HG03378 (cell line): ENCODE results near the gene TSHZ1.
"Not testable (repeated sequence)": the region's sequence is repeated elsewhere in the genome, so short reads cannot be mapped to it uniquely, and the experiment has no call there.

ENCODE experiments used
- ATAC-seq: cut with Tn5 transposase; IDR thresholded peaks from one replicate; pipeline ENCODE4 v1.9.1; 2021; ENCODE audit warnings: mild to moderate bottlenecking, moderate library complexity; ENCODE audit not compliant: unreplicated experiment

TSHZ1 gene

GRCh38 chr18:75179819-75180600 lies 30.6 kb upstream of the TSHZ1 start:
- ATAC-seq: no peak

- ATAC-seq: no peak
Observed at GRCh38 chr18:75183524-75183923, 27.1 kb upstream of the TSHZ1 start.

GRCh38 chr18:75183973-75184493 lies 26.6 kb upstream of the TSHZ1 start:
- no peak for ATAC-seq

- ATAC-seq: no peak
Observed at GRCh38 chr18:75185460-75185859, 25.1 kb upstream of the TSHZ1 start.

- not testable (repeated sequence) for ATAC-seq
Observed at GRCh38 chr18:75187702-75188101, 22.9 kb upstream of the TSHZ1 start.

- ATAC-seq: no peak
Observed at GRCh38 chr18:75189696-75190095, 20.9 kb upstream of the TSHZ1 start.

- no peak for ATAC-seq
Observed at GRCh38 chr18:75192899-75193298, 17.7 kb upstream of the TSHZ1 start.

GRCh38 chr18:75198036-75198435 lies 12.6 kb upstream of the TSHZ1 start:
- no peak for ATAC-seq

GRCh38 chr18:75199327-75199726 lies 11.3 kb upstream of the TSHZ1 start:
- ATAC-seq: no peak

GRCh38 chr18:75200071-75200470 lies 10.5 kb upstream of the TSHZ1 start:
- ATAC-seq: no peak

GRCh38 chr18:75200605-75201280 lies 9.9 kb upstream of the TSHZ1 start:
- no peak for ATAC-seq

GRCh38 chr18:75201282-75202270 lies 9.0 kb upstream of the TSHZ1 start:
- ATAC-seq: no peak

- no peak for ATAC-seq
Observed at GRCh38 chr18:75202696-75203365, 7.8 kb upstream of the TSHZ1 start.

GRCh38 chr18:75203416-75204268 lies 7.0 kb upstream of the TSHZ1 start:
- no peak for ATAC-seq

GRCh38 chr18:75204269-75204731 lies 6.3 kb upstream of the TSHZ1 start:
- no peak for ATAC-seq

- ATAC-seq: no peak
Observed at GRCh38 chr18:75204732-75205513, 5.7 kb upstream of the TSHZ1 start.

- no peak for ATAC-seq
Observed at GRCh38 chr18:75205514-75206132, 5.0 kb upstream of the TSHZ1 start.
